ENCODE data around the gene PPIL1.
"Not testable (repeated sequence)": the region's sequence is repeated elsewhere in the genome, so short reads cannot be mapped to it uniquely, and the experiment has no call there.

- TF ChIP-seq CTCF (IDR thresholded peaks at IDR 0.05); REST (IDR thresholded peaks at IDR 0.05); RCOR1 (IDR thresholded peaks at IDR 0.05; ENCODE audit: low read depth, low read length); POLR2A (IDR thresholded peaks at IDR 0.05; ENCODE audit: low read length); BCL3 (IDR thresholded peaks at IDR 0.05): not testable (repeated sequence)
These were observed 16.6 kb upstream of the PPIL1 start for GRCh38 chr6:36891153-36891552.

All from A549 (cell line).